ENCODE results near the gene TMEM132D. TPM values are rescaled to one million over a fixed set of nuclear protein-coding genes. Genes with fewer than 3 reads are reported as not detected.

Gene TMEM132D
- total and polyA plus RNA-seq, 2 of the 4 experiments (the other 2 are of a cell fraction) = not detected

DNA sequence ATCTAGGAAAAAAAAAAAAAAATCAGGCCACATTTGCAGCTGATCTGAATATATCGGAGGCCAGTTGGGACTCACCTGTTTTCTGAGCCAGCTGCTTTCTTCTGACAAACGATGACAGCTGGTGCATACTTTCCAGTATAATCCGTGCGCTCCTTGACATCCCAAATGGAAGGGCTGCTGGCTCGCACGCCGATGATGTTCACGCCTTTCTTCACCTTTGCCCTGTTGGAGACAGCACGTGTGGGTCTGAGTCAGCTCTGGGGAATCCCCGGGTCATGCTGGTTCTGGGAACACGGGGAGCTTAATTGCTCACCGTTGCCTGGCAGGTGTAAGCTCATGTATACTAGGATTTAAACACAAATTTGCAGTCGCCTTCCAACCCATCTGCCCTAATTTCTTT, 372.8 kb downstream of the TMEM132D start:
- no peak overlapping the region for H2BK120ac ChIP-seq (ENCODE audit: low read depth, low read length)
- H3K27me3 ChIP-seq (ENCODE audit: control insufficient read depth, insufficient read depth, low read length) = no peaks in the 10 kb centered on the region
- no peak overlapping the region for H3K56ac ChIP-seq (ENCODE audit: extremely low read depth, insufficient read depth, low read length)
- no peak overlapping the region for H3K23ac ChIP-seq (ENCODE audit: low read depth, low read length)
- H2BK20ac ChIP-seq (ENCODE audit: low read depth, low read length) = no peak overlapping the region
- no peak overlapping the region for H3K18ac ChIP-seq (ENCODE audit: low read depth, low read length)
- H3K4me3 ChIP-seq (ENCODE audit: insufficient read depth, low read depth, low read length) = no peak overlapping the region
- H3K9me3 ChIP-seq (ENCODE audit: control insufficient read depth, insufficient read depth, low read length) = peaks cover 13% of the 10 kb centered on the region
- dilution Hi-C loops (cut with HindIII; ENCODE audit: low sequenced_read_pairs, unreplicated experiment) (no loop called here), intact Hi-C loops (cut with micrococcal nuclease) (no loop called here), in situ Hi-C loops (cut with MboI; ENCODE audit: low sequenced_read_pairs) (no loop called here)
- no peak overlapping the region for H4K8ac ChIP-seq (ENCODE audit: low read depth in 2 of 2, low read length in 2 of 2)
- no peaks in the 10 kb centered on the region for H3K36me3 ChIP-seq (ENCODE audit: control insufficient read depth, insufficient read depth, low read length)
- H2BK15ac ChIP-seq (ENCODE audit: low read depth, low read length) = no peak overlapping the region
- no peak overlapping the region for H2BK5ac ChIP-seq (ENCODE audit: low read depth, low read length, poor library complexity, severe bottlenecking)
- no peak overlapping the region for H2AK9ac ChIP-seq (replicated peaks; ENCODE audit: low read depth, low read length, poor library complexity)
- no peak overlapping the region for H3K27ac ChIP-seq (ENCODE audit: insufficient read depth, low read length)
- DNase-seq = no peak
- no peaks in the 10 kb centered on the region for H4K20me1 ChIP-seq (ENCODE audit: insufficient read depth, low read length)
- H3K4me1 ChIP-seq (ENCODE audit: control insufficient read depth, insufficient read depth, low read length) = no peaks in the 10 kb centered on the region
- no peak for ATAC-seq (ENCODE audit: low read depth)
- no peaks in the 10 kb centered on the region for H3K79me1 ChIP-seq (ENCODE audit: low read depth in 1 of 2, low read length in 2 of 2)
- BruUV-seq (replicated peaks) = no TSS peak
- H3K14ac ChIP-seq (replicated peaks; ENCODE audit: low read depth, low read length) = no peak overlapping the region
- no peak overlapping the region for H3K4me2 ChIP-seq (ENCODE audit: low read depth, low read length)
- TF ChIP-seq, protein P1, sequence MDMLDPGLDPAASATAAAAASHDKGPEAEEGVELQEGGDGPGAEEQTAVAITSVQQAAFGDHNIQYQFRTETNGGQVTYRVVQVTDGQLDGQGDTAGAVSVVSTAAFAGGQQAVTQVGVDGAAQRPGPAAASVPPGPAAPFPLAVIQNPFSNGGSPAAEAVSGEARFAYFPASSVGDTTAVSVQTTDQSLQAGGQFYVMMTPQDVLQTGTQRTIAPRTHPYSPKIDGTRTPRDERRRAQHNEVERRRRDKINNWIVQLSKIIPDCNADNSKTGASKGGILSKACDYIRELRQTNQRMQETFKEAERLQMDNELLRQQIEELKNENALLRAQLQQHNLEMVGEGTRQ (IDR thresholded peaks at IDR 0.05; ENCODE audit: low read depth, low read length) = no peak
- TF ChIP-seq RAD21 (IDR thresholded peaks at IDR 0.05; ENCODE audit: low read length) (no peak), MXI1 (IDR thresholded peaks at IDR 0.05; ENCODE audit: borderline replicate concordance, low read depth, low read length) (no peak), RFX5 (IDR thresholded peaks at IDR 0.05; ENCODE audit: low read depth, low read length) (no peak), CEBPB (IDR thresholded peaks at IDR 0.05; ENCODE audit: low read depth, low read length) (no peak), NFE2L2 (IDR thresholded peaks at IDR 0.05; ENCODE audit: low read depth, low read length) (no peak), BHLHE40 (IDR thresholded peaks at IDR 0.05; ENCODE audit: low read depth, low read length) (no peak), POLR2A (IDR thresholded peaks at IDR 0.05; ENCODE audit: low read depth, low read length) (no peak), RCOR1 (IDR thresholded peaks at IDR 0.05; ENCODE audit: insufficient replicate concordance, low read length) (no peak), FOS (IDR thresholded peaks at IDR 0.05; ENCODE audit: low read depth, low read length) (no peak), MAZ (IDR thresholded peaks at IDR 0.05; ENCODE audit: borderline replicate concordance, low read depth, low read length) (no peak), SMC3 (IDR thresholded peaks at IDR 0.05; ENCODE audit: low read depth, low read length) (no peak), MAFK (IDR thresholded peaks at IDR 0.05; ENCODE audit: low read depth, low read length) (no peak)
- TF ChIP-seq, protein P2, sequence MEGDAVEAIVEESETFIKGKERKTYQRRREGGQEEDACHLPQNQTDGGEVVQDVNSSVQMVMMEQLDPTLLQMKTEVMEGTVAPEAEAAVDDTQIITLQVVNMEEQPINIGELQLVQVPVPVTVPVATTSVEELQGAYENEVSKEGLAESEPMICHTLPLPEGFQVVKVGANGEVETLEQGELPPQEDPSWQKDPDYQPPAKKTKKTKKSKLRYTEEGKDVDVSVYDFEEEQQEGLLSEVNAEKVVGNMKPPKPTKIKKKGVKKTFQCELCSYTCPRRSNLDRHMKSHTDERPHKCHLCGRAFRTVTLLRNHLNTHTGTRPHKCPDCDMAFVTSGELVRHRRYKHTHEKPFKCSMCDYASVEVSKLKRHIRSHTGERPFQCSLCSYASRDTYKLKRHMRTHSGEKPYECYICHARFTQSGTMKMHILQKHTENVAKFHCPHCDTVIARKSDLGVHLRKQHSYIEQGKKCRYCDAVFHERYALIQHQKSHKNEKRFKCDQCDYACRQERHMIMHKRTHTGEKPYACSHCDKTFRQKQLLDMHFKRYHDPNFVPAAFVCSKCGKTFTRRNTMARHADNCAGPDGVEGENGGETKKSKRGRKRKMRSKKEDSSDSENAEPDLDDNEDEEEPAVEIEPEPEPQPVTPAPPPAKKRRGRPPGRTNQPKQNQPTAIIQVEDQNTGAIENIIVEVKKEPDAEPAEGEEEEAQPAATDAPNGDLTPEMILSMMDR (conservative IDR thresholded peaks at IDR 0.05; ENCODE audit: low read depth, low read length) = no peak
- TF ChIP-seq, protein P3, sequence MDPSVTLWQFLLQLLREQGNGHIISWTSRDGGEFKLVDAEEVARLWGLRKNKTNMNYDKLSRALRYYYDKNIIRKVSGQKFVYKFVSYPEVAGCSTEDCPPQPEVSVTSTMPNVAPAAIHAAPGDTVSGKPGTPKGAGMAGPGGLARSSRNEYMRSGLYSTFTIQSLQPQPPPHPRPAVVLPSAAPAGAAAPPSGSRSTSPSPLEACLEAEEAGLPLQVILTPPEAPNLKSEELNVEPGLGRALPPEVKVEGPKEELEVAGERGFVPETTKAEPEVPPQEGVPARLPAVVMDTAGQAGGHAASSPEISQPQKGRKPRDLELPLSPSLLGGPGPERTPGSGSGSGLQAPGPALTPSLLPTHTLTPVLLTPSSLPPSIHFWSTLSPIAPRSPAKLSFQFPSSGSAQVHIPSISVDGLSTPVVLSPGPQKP (IDR thresholded peaks at IDR 0.05; ENCODE audit: borderline replicate concordance, low read depth, low read length) = no peak
- CTCF ChIA-PET = interaction anchor here (0.7 to 1.1 kb wide), 2 partner anchors 10 to 1227 kb away, joined by 3 read pairs; no protein-coding TSS in a partner anchor
- H4K91ac ChIP-seq (ENCODE audit: insufficient read depth, low read depth, low read length) = no peak overlapping the region
- POLR2A ChIA-PET (ENCODE audit: unreplicated experiment) = no interaction called here
- H3K9me1 ChIP-seq (ENCODE audit: insufficient read depth, low read length) = no peaks in the 10 kb centered on the region
- H4K5ac ChIP-seq (ENCODE audit: low read depth, low read length) = no peak overlapping the region
- H3K9ac ChIP-seq (ENCODE audit: low read depth, low read length) = no peak overlapping the region
- 29% methylated on average over 4 of the region's 13 CpGs; no CpG with 5 or more reads in 1 of the 2 experiments for WGBS, 2 experiments (ENCODE audit: extremely low coverage in 2 of 2, insufficient read length in 1 of 2)
- H2AFZ ChIP-seq (replicated peaks; ENCODE audit: low read length, poor library complexity) = no peak overlapping the region
- H3K4ac ChIP-seq (ENCODE audit: low read depth, low read length) = no peak overlapping the region
- no peak overlapping the region for H2AK5ac ChIP-seq (ENCODE audit: low read depth, low read length)
